Psoas muscle (tissue), 8 donors: ENCODE data around the gene CNKSR2. TPM values are rescaled to one million over a fixed set of nuclear protein-coding genes. Genes with fewer than 3 reads are reported as not detected.

Experiments used
- ATAC-seq, 4 donors: fragments of 200-7000 bp; cut with Tn5 transposase; one replicate each; pipeline ENCODE4 v1.9.1; 2020; ENCODE audit warnings: moderate library complexity in 3 of 4, mild to moderate bottlenecking in 2 of 4
- DNase-seq, 2 donors: peaks; one replicate each; pipeline ENCODE4 v3.0.0-alpha.2; 2020
- H3K27ac ChIP-seq: fragments of 200-600 bp; one replicate; pipeline ENCODE4 v1.8.0; 2022
- H3K27me3 ChIP-seq, 3 donors: fragments of 200-600 bp in 1 of 3; one replicate each; pipeline versions ENCODE4 v1.6.1 to v1.8.0; 2013 to 2022; ENCODE audit warnings: low read length in 2 of 3, mild to moderate bottlenecking in 2 of 3, moderate library complexity in 1 of 3; ENCODE audit not compliant: insufficient read depth in 3 of 3
- H3K36me3 ChIP-seq, 2 donors: fragments of 200-600 bp in 1 of 2; one replicate each; pipeline versions ENCODE4 v1.6.1 to v1.8.0; 2013 to 2022; ENCODE audit warnings: low read depth in 1 of 2, mild to moderate bottlenecking in 1 of 2, moderate library complexity in 1 of 2; ENCODE audit not compliant: insufficient read depth in 1 of 2
- H3K4me1 ChIP-seq: fragments of 200-600 bp; one replicate; pipeline ENCODE4 v1.8.0; 2022
- H3K4me3 ChIP-seq: fragments of 200-600 bp; one replicate; pipeline ENCODE4 v1.8.0; 2022; ENCODE audit warnings: mild to moderate bottlenecking
- H3K9me3 ChIP-seq: fragments of 200-600 bp; one replicate; pipeline ENCODE4 v1.8.0; 2022
- CTCF ChIP-seq: fragments of 200-600 bp; IDR thresholded peaks from one replicate; pipeline ENCODE4 v1.8.0; 2022; ENCODE audit warnings: antibody characterized with exemption
- WGBS, 3 donors: extraction: QIAGEN DNeasy Blood & Tissue Kit; methylation state at CpG; one replicate each; pipeline versions ENCODE4 v1.1.6 to v1.1.7; 2013; 5-methylcytosine and 5-hydroxymethylcytosine counted together
- intact Hi-C, 2 donors: fragments of 100-400 bp; cut with DNase I; formaldehyde crosslinking; loops; one replicate each; pipeline versions ENCODE4 v1.11.0 to v1.14.2; 2022
- polyA plus RNA-seq, 3 donors: library from polyadenylated mRNA; stranded (reverse); fragments of 200-250 nt; gene quantifications; one replicate each; pipeline ENCODE4 v1.2.3, GENCODE V29; 2013
- total RNA-seq, 4 donors: library from RNA; stranded (reverse); fragmentation: NEBNext Ultra II Directional in 2 of 4; extraction: Animal tissue kit (Norgen Biotek cat#: 25700) in 2 of 4; gene quantifications; one replicate each; pipeline versions ENCODE4 v1.2.1 to v1.2.4, GENCODE V29; 2021 to 2023
- donor health status: healthy with polysubstance abuse.
- donor health status: DM: no; HTN: no; CAD: no; lungs with moderate emphysema.
- donor health status: Bipolar disorder and iron deficiency.
- donor health status: healthy.
- donor health status: DM: yes; HTN: yes; CAD: no.
- donor health status: DM: no; HTN: no; CAD: no.
- donor health status: DM: no; HTN: no; CAD: no.
- donor health status: DM: yes; HTN: yes; CAD: no.

Gene CNKSR2
- total and polyA plus RNA-seq, 7 donors, result 0.10 to 0.36 (median 0.16) TPM

GRCh38 chrX:21412029-21412428 lies 37.8 kb downstream of the CNKSR2 start:
- WGBS, 3 donors, result 30 to 36% (median 32%) methylated on average over 3 of the region's 3 CpGs
- intact Hi-C loops, result no loop called here
- H3K27me3 ChIP-seq, result no peaks in the 10 kb centered on the region
- H3K4me3 ChIP-seq, result no peak overlapping the region
- DNase-seq (no peak), ATAC-seq (no peak)
- H3K9me3 ChIP-seq, result peaks cover 5% of the 10 kb centered on the region
- TF ChIP-seq CTCF, result no peak
- no peak overlapping the region for H3K27ac ChIP-seq
- no peaks in the 10 kb centered on the region for H3K36me3 ChIP-seq
- no peaks in the 10 kb centered on the region for H3K4me1 ChIP-seq

GRCh38 chrX:21412883-21413282 lies 38.7 kb downstream of the CNKSR2 start:
- no peak for DNase-seq
- no peak overlapping the region for H3K27ac ChIP-seq
- WGBS, 3 donors, result 58 to 83% (median 75%) methylated on average over 3 of the region's 3 CpGs
- intact Hi-C loops, result no loop called here
- no peak for ATAC-seq
- H3K36me3 ChIP-seq, result no peaks in the 10 kb centered on the region
- no peaks in the 10 kb centered on the region for H3K4me1 ChIP-seq
- H3K27me3 ChIP-seq, result no peaks in the 10 kb centered on the region
- peaks cover 9% of the 10 kb centered on the region for H3K9me3 ChIP-seq
- TF ChIP-seq CTCF, result no peak
- H3K4me3 ChIP-seq, result no peak overlapping the region

- TF ChIP-seq CTCF, result no peak
- ATAC-seq, result no peak
- Histone ChIP-seq H3K9me3 (no peaks in the 10 kb centered on the region), H3K4me1 (no peaks in the 10 kb centered on the region), H3K4me3 (no peak overlapping the region), H3K27ac (no peak overlapping the region), H3K27me3 (no peaks in the 10 kb centered on the region), H3K36me3 (no peaks in the 10 kb centered on the region)
- no peak for DNase-seq
- intact Hi-C loops, result no loop called here
- 71 to 84% (median 78%) methylated on average over 2 of the region's 2 CpGs for WGBS, 3 donors
Observed at GRCh38 chrX:21427086-21427485, 52.9 kb downstream of the CNKSR2 start.

GRCh38 chrX:21437036-21437435 lies 62.8 kb downstream of the CNKSR2 start:
- Histone ChIP-seq H3K4me3 (no peak overlapping the region), H3K36me3 (no peaks in the 10 kb centered on the region), H3K9me3 (no peaks in the 10 kb centered on the region), H3K4me1 (no peaks in the 10 kb centered on the region), H3K27ac (no peak overlapping the region), H3K27me3 (peaks cover 0 to 4% (median 0%) of the 10 kb centered on the region in 3 donors)
- no peak for TF ChIP-seq CTCF
- ATAC-seq (no peak), DNase-seq (no peak)
- 81 to 94% (median 82%) methylated on average over 1 of the region's 1 CpG for WGBS, 3 donors
- intact Hi-C loops, result no loop called here

GRCh38 chrX:21438792-21439191 lies 64.6 kb downstream of the CNKSR2 start:
- Histone ChIP-seq H3K4me1 (no peaks in the 10 kb centered on the region), H3K9me3 (no peaks in the 10 kb centered on the region), H3K4me3 (no peak overlapping the region), H3K36me3 (no peaks in the 10 kb centered on the region), H3K27ac (no peak overlapping the region), H3K27me3 (peaks cover 0 to 4% (median 0%) of the 10 kb centered on the region in 3 donors)
- WGBS, 3 donors, result 53 to 74% (median 59%) methylated on average over 1 of the region's 1 CpG
- no peak for DNase-seq
- no peak for TF ChIP-seq CTCF
- intact Hi-C loops, result no loop called here
- no peak for ATAC-seq
